ENCODE results near the gene DNAH10.

DNA sequence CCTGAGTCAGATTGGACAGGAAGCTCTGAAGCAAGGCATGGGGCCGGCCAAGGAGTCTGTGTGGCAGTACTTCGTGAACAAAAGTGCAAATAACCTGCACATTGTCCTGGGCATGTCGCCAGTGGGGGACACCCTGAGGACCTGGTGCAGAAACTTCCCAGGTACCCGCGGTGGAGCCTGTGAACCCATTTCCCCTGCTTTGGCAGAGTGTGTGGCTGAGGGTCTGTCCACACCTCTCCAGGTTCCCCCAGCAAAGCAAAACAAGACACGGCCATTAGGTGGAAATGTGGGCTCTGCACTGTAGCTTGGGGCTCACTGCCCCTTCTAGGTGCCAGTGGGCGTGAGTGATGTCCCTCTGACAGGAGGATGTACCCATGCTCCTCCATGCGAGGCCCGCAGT lies 131.2 kb downstream of the DNAH10 start:
- TF ChIP-seq POLR2A (IDR thresholded peaks at IDR 0.05) (no peak), CTCF (IDR thresholded peaks at IDR 0.05 in 4 of 5, conservative IDR thresholded peaks at IDR 0.05 in 1 of 5) (no peak)
